T-cell (primary cell): ENCODE measurements around the gene BORCS6. TPM values are rescaled to one million over a fixed set of nuclear protein-coding genes. Genes with fewer than 3 reads are reported as not detected.

Experiments used
- ATAC-seq, 4 experiments: fragments of 200-7000 bp in 3 of 4; fragments of 150-1000 bp in 1 of 4; cut with Tn5 transposase; replicated peaks in 1 of 4; 1 replicate in 3 of 4; 2 replicates in 1 of 4; pipeline ENCODE4 v1.10.0; 2021; ENCODE audit warnings: moderate library complexity in 3 of 4, mild to moderate bottlenecking in 2 of 4, moderate number of reproducible peaks in 1 of 4
- CTCF ChIA-PET, 2 donors: fragments of 300-600 bp; sonication (Branson Sonifier 250); formaldehyde crosslinking; loops; one replicate each; lab custom pipeline; 2022; ENCODE audit warnings: antibody characterized with exemption in 2 of 2; lab: Charles Lee
- POLR2A ChIA-PET, 2 donors: fragments of 300-600 bp; sonication (Branson Sonifier 250); formaldehyde crosslinking; loops; one replicate each; lab custom pipeline; 2022; ENCODE audit warnings: antibody characterized with exemption in 2 of 2; lab: Charles Lee
- DNase-seq, 35 experiments: peaks; one replicate each; pipeline versions ENCODE4 v3.0.0 to v3.0.0-alpha.2; 2013 to 2023
- H3K27ac ChIP-seq: one replicate; pipeline ENCODE4 v1.5.1; 2013; ENCODE audit warnings: low read length
- H3K27me3 ChIP-seq, 2 experiments: replicated peaks in 1 of 2; 1 replicate in 1 of 2; 2 replicates in 1 of 2; pipeline versions ENCODE4 v1.6.1 to v1.7.0; 2013; ENCODE audit warnings: low read length in 1 of 2, mixed read lengths in 1 of 2; ENCODE audit not compliant: control insufficient read depth in 2 of 2, insufficient read depth in 2 of 2; ENCODE audit errors: extremely low read depth in 1 of 2
- H3K36me3 ChIP-seq, 2 donors: 1 replicate in 1 of 2; 2 replicates in 1 of 2; pipeline versions ENCODE4 v1.6.1 to v1.7.0; 2013; ENCODE audit warnings: low read length in 1 of 2; ENCODE audit not compliant: control insufficient read depth in 2 of 2, insufficient read depth in 1 of 2; ENCODE audit errors: extremely low read depth in 1 of 2
- H3K4me1 ChIP-seq, 2 experiments: 1 replicate in 1 of 2; 2 replicates in 1 of 2; pipeline versions ENCODE4 v1.6.1 to v1.7.0; 2013; ENCODE audit warnings: low read length in 2 of 2, mixed read lengths in 1 of 2; ENCODE audit not compliant: insufficient read depth in 2 of 2, control insufficient read depth in 1 of 2; ENCODE audit errors: extremely low read depth in 1 of 2
- H3K4me3 ChIP-seq, 2 donors: 1 replicate in 1 of 2; 2 replicates in 1 of 2; pipeline versions ENCODE4 v1.5.1 to v1.7.0; 2013; ENCODE audit warnings: mild to moderate bottlenecking in 2 of 2, low read length in 1 of 2, moderate library complexity in 1 of 2; ENCODE audit not compliant: control insufficient read depth in 1 of 2; ENCODE audit errors: extremely low read depth in 1 of 2
- H3K9me3 ChIP-seq: 2 replicates; pipeline ENCODE4 v1.7.0; 2013
- H3K27ac Mint-ChIP-seq, 2 donors: one replicate each; pipeline ENCODE4 v1.8.0; 2020 to 2021; ENCODE audit warnings: mild to moderate bottlenecking in 2 of 2, mixed read lengths in 2 of 2
- H3K27me3 Mint-ChIP-seq, 2 donors: one replicate each; pipeline ENCODE4 v1.8.0; 2021 to 2022; ENCODE audit warnings: mixed read lengths in 2 of 2
- H3K36me3 Mint-ChIP-seq: one replicate; pipeline ENCODE4 v1.8.0; 2021; ENCODE audit warnings: mixed read lengths
- H3K4me1 Mint-ChIP-seq, 3 donors: one replicate each; pipeline ENCODE4 v1.8.0; 2020 to 2022; ENCODE audit warnings: mixed read lengths in 3 of 3, mild to moderate bottlenecking in 1 of 3
- H3K4me3 Mint-ChIP-seq, 3 donors: one replicate each; pipeline ENCODE4 v1.8.0; 2020 to 2022; ENCODE audit warnings: mild to moderate bottlenecking in 3 of 3, mixed read lengths in 3 of 3, moderate library complexity in 3 of 3
- H3K9me3 Mint-ChIP-seq, 3 donors: one replicate each; pipeline ENCODE4 v1.8.0; 2020 to 2022; ENCODE audit warnings: mixed read lengths in 3 of 3
- WGBS: methylation state at CpG from one replicate; pipeline ENCODE4 v1.1.5; 2013; ENCODE audit warnings: missing lambda C conversion rate; ENCODE audit not compliant: insufficient coverage; 5-methylcytosine and 5-hydroxymethylcytosine counted together
- total RNA-seq, 35 experiments: library from RNA in 6 of 35; stranded (reverse) in 6 of 35; fragments of 120-200 nt in 1 of 35; gene quantifications; one replicate each; pipeline versions ENCODE4 v1.2.1 to v1.2.4 and lab custom pipeline; 2013 to 2026

Gene BORCS6
- total RNA-seq, 5 donors from 2014 or later (not counting 1 experiment from before 2014, with no cell fraction given): 6.7 to 21.3 (median 17.2) TPM

- H3K9me3 Mint-ChIP-seq: no peaks in the 10 kb centered on the region
- Histone ChIP-seq H3K4me3 (peak within 1 kb of the TSS; percentile 59 to 93), H3K27ac (peak within 1 kb of the TSS; percentile 100), H3K4me1 (peaks cover 28 to 74% of the 10 kb centered on the region in 2 experiments), H3K36me3 (peaks cover 10 to 36% of the 10 kb centered on the region in 2 donors), H3K27me3 (no peaks in the 10 kb centered on the region), H3K9me3 (no peaks in the 10 kb centered on the region)
- H3K27me3 Mint-ChIP-seq: no peaks in the 10 kb centered on the region
- no peak within 1 kb of the TSS for H3K27ac Mint-ChIP-seq
- CTCF ChIA-PET: no interaction called here
- peak in 3 of 4 experiments; percentile 2 to 15 (median 3) for ATAC-seq
- 4% methylated on average over 39 of the region's 42 CpGs for WGBS
- DNase-seq: peak in 34 of 35 experiments; percentile 64 to 89 (median 75)
- POLR2A ChIA-PET: interaction anchor here in 1 of 2 donors (0.6 to 1.0 kb wide), 2 partner anchors 20 to 21 kb away, joined by 3 to 4 read pairs; no protein-coding TSS in a partner anchor
- peak within 1 kb of the TSS in 1 of 3 donors; percentile 84 for H3K4me3 Mint-ChIP-seq
- H3K4me1 Mint-ChIP-seq: peaks cover 33 to 60% (median 40%) of the 10 kb centered on the region in 3 donors
- H3K36me3 Mint-ChIP-seq: peaks cover 15% of the 10 kb centered on the region
These were observed 37.7 kb downstream of the BORCS6 start, which contains the start of gene PER1 for GRCh38 chr17:8152112-8152775. TSS of gene PER1 (minus strand) at chr17:8152404. CDS start at chr17:8150706, 1,698 bp downstream.

GRCh38 chr17:8151641-8152111 lies 38.3 kb downstream of the BORCS6 start:
- CTCF ChIA-PET: interaction anchor here in 1 of 2 donors (0.9 to 1.5 kb wide), 2 partner anchors 10 to 13 kb away, joined by 4 to 5 read pairs; no protein-coding TSS in a partner anchor
- H3K4me1 Mint-ChIP-seq: peaks cover 38 to 63% (median 40%) of the 10 kb centered on the region in 3 donors

GRCh38 chr17:8151120-8151640 lies 38.8 kb downstream of the BORCS6 start:
- peaks cover 10 to 46% of the 10 kb centered on the region in 2 donors for H3K36me3 ChIP-seq
- DNase-seq (peak; percentile 62 to 96 (median 92)), ATAC-seq (peak; percentile 53 to 67 (median 64))
- peaks cover 25 to 68% of the 10 kb centered on the region in 2 experiments for H3K4me1 ChIP-seq
- Mint-ChIP-seq H3K4me1 (peaks cover 40 to 63% (median 43%) of the 10 kb centered on the region in 3 donors), H3K9me3 (no peaks in the 10 kb centered on the region), H3K36me3 (peaks cover 25% of the 10 kb centered on the region), H3K27me3 (no peaks in the 10 kb centered on the region), H3K4me3 (peak overlapping the region in 1 of 3 donors; percentile 84), H3K27ac (peak overlapping the region in 1 of 2 donors; percentile 55)
- peak overlapping the region; percentile 100 for H3K27ac ChIP-seq
- WGBS: under 1% methylated on average over 38 of the region's 38 CpGs
- peak overlapping the region; percentile 59 to 93 for H3K4me3 ChIP-seq
- ChIA-PET CTCF (interaction anchor here in 1 of 2 donors (0.6 to 1.5 kb wide), 4 partner anchors 9 to 707 kb away, joined by 3 to 5 read pairs (median 4); no protein-coding TSS in a partner anchor), POLR2A (interaction anchor here (0.5 to 2.4 kb wide), 15 partner anchors 8 to 842 kb away, joined by 3 to 19 read pairs (median 3); partner anchors contain the start of gene BORCS6 (in 1 of the 2))
- H3K9me3 ChIP-seq: no peaks in the 10 kb centered on the region
- no peaks in the 10 kb centered on the region for H3K27me3 ChIP-seq

More at GRCh38 chr17:8151641-8152111, 38.3 kb downstream of the BORCS6 start:
- peaks cover 10 to 41% of the 10 kb centered on the region in 2 donors for H3K36me3 ChIP-seq
- Mint-ChIP-seq H3K36me3 (peaks cover 20% of the 10 kb centered on the region), H3K9me3 (no peaks in the 10 kb centered on the region), H3K27me3 (no peaks in the 10 kb centered on the region), H3K4me3 (peak overlapping the region in 1 of 3 donors; percentile 84), H3K27ac (no peak overlapping the region)
- peak overlapping the region; percentile 100 for H3K27ac ChIP-seq
- H3K27me3 ChIP-seq: no peaks in the 10 kb centered on the region
- H3K9me3 ChIP-seq: no peaks in the 10 kb centered on the region
- ATAC-seq (no peak), DNase-seq (peak in 7 of 35 experiments; percentile 44 to 66 (median 53))
- under 1% methylated on average over 22 of the region's 22 CpGs for WGBS
- peak overlapping the region; percentile 59 to 93 for H3K4me3 ChIP-seq
- POLR2A ChIA-PET: interaction anchor here (0.6 to 2.4 kb wide), 11 partner anchors 9 to 316 kb away, joined by 3 to 19 read pairs (median 4); partner anchors contain the start of gene BORCS6 (in 1 of the 2)
- H3K4me1 ChIP-seq: peaks cover 25 to 69% of the 10 kb centered on the region in 2 experiments

GRCh38 chr17:8150194-8151119 lies 39.5 kb downstream of the BORCS6 start:
- H3K36me3 Mint-ChIP-seq: peaks cover 28% of the 10 kb centered on the region
- peak in 2 of 35 experiments; percentile 6 to 19 for DNase-seq
- peak overlapping the region; percentile 75 for H3K27ac ChIP-seq
- H3K27ac Mint-ChIP-seq: peak overlapping the region; percentile 31 to 55
- ATAC-seq: peak in 1 of 4 experiments; percentile 1
- CTCF ChIA-PET: interaction anchor here in 1 of 2 donors (0.6 to 1.5 kb wide), 4 partner anchors 9 to 707 kb away, joined by 3 to 5 read pairs (median 4); no protein-coding TSS in a partner anchor
- WGBS: 83% methylated on average over 10 of the region's 18 CpGs
- H3K9me3 ChIP-seq: no peaks in the 10 kb centered on the region
- peaks cover 21 to 62% of the 10 kb centered on the region in 2 experiments for H3K4me1 ChIP-seq
- POLR2A ChIA-PET: interaction anchor here (0.5 to 2.4 kb wide), 14 partner anchors 7 to 841 kb away, joined by 3 to 19 read pairs (median 4); partner anchors contain the start of gene BORCS6 (in 1 of the 2)
- peak overlapping the region; percentile 59 to 93 for H3K4me3 ChIP-seq
- no peaks in the 10 kb centered on the region for H3K27me3 Mint-ChIP-seq
- H3K9me3 Mint-ChIP-seq: no peaks in the 10 kb centered on the region
- peaks cover 10 to 54% of the 10 kb centered on the region in 2 donors for H3K36me3 ChIP-seq
- H3K4me1 Mint-ChIP-seq: peaks cover 40 to 61% (median 48%) of the 10 kb centered on the region in 3 donors
- no peaks in the 10 kb centered on the region for H3K27me3 ChIP-seq
- peak overlapping the region in 2 of 3 donors; percentile 37 to 84 for H3K4me3 Mint-ChIP-seq

GRCh38 chr17:8149419-8150193 lies 40.4 kb downstream of the BORCS6 start:
- ATAC-seq: no peak
- H3K36me3 Mint-ChIP-seq: peaks cover 28% of the 10 kb centered on the region

More at GRCh38 chr17:8149419-8150193, 40.4 kb downstream of the BORCS6 start:
- Mint-ChIP-seq H3K27me3 (no peaks in the 10 kb centered on the region), H3K27ac (peak overlapping the region in 1 of 2 donors; percentile 31), H3K4me1 (peaks cover 40 to 52% (median 48%) of the 10 kb centered on the region in 3 donors), H3K9me3 (no peaks in the 10 kb centered on the region), H3K4me3 (no peak overlapping the region)
- ChIA-PET CTCF (interaction anchor here in 1 of 2 donors (0.5 kb wide), 1 partner anchor 51 kb away, joined by 3 read pairs; no protein-coding TSS in a partner anchor), POLR2A (interaction anchor here (1.5 to 2.4 kb wide), 2 partner anchors 8 to 9 kb away, joined by 5 to 19 read pairs; no protein-coding TSS in a partner anchor)
- Histone ChIP-seq H3K27ac (peak overlapping the region; percentile 75), H3K9me3 (no peaks in the 10 kb centered on the region), H3K27me3 (no peaks in the 10 kb centered on the region), H3K36me3 (peaks cover 12 to 62% of the 10 kb centered on the region in 2 donors), H3K4me3 (no peak overlapping the region), H3K4me1 (peaks cover 14 to 54% of the 10 kb centered on the region in 2 experiments)
- DNase-seq: peak in 2 of 35 experiments; percentile 10 to 15
- 96% methylated on average over 27 of the region's 29 CpGs for WGBS
